Activated T-cell treated with anti-CD3 and anti-CD28 coated beads, Interleukin-2, amount 50 U/mL, for 48 hours (primary cell): ENCODE measurements around the gene GTF2H4.
A peak's percentile ranks its signal among the peaks of the same experiment; 100 is the strongest.

Source experiments
- DNase-seq, 2 experiments: peaks; one replicate each; pipeline ENCODE4 v3.0.0-alpha.2; 2020

Gene GTF2H4

GRCh38 chr6:30882759-30883684 lies 25.0 kb upstream of the GTF2H4 start:
- peak in 1 of 2 experiments; percentile 37 for DNase-seq

GRCh38 chr6:30883685-30884520 lies 24.1 kb upstream of the GTF2H4 start, which contains the start of gene DDR1:
Gene DDR1 (plus strand): TSS chr6:30884519. CDS start chr6:30888730, 4,211 bp downstream.
- peak; percentile 48 to 63 for DNase-seq

- DNase-seq: peak; percentile 55 to 66
Observed at GRCh38 chr6:30884521-30885480, 23.2 kb upstream of the GTF2H4 start.

DNA sequence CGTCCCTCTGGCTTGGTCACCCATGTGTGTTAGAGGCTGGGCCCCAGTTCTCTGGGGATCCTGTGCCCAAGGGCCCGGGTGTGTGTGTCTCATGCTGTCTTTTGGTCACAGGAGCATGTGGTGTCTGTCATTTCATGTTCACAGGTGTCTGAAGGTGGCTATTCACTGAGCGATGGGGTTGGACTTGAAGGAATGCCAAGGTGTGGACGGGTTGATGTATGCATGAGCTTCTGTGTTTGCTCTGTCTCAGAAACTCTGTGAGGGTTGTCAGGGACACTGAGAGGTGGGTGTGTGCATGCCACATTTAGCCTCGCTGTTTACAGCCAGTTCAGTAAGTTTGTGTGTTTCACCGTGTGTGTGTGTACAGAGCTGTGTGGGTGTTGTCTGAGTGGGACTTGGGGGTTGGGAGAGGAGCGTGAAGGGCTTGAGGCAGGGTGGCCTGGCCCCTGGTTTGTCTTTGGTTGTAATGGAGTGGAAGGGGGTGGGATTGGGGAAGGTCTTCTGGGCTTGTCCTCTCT lies 22.5 kb upstream of the GTF2H4 start:
- DNase-seq: peak in 1 of 2 experiments; percentile 27

DNA sequence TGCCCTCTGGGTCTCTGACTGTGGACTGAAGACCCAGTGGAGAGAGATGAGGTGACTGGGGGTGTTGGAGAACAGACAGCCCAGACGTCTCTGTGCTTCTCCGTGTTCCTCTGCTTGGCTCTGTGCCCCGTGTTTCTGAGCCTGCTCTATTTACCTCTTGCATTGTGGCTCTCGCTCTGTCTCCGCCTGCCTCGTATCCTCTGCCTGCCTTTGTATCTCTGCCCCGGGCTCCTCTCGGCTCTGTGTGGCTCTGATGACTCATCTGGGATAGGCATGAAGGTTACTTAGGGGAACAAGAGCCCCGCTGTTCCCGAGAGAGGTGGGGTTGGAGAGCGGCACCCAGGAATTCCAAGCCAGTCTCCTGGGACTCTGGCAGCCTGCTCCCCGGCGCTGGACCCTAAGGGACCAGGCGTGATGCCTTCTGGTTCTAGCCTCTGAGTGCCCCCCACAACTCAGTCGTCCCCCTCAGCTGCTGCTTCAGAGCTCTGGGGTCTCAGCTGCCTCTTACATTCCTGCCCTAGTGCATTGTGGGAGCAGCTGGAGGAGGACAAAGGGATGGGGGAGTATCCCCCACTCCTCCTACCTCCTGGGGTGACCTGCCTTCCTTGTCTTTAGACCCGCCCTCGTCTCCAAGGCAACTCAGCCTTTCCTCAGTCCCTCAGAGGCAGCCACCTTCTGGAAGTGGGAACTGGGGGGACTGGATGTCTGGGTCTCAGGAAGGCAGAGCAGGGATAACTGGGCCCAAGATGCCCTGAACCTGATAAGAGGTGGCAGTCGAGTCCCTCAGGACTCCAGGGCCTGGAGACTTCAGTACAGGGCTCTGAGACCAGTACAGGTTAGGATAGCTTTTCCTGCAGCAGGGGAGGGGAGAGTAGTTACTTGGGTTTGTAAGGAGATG lies 21.8 kb upstream of the GTF2H4 start:
- DNase-seq: peak; percentile 39 to 45

DNA sequence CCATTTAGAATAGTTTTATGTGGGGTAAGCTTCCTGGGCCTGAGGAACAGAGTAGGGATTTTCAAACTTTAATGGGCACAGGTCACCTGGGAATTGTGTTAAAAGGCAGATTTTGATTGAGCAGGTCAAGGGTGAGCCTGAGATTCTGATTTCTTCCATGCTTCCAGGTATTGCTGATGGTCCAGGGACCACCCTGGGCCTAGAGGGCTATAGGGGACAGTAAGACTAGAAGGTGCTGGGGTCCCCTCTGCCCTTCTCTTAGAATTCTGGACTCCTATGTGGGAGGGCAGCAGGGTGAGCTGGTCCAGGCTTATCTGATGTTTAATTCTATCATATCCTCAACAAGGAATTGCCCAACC lies 21.1 kb upstream of the GTF2H4 start:
- DNase-seq: no peak

GRCh38 chr6:30887901-30888815 lies 19.8 kb upstream of the GTF2H4 start:
- DNase-seq: no peak

DNA sequence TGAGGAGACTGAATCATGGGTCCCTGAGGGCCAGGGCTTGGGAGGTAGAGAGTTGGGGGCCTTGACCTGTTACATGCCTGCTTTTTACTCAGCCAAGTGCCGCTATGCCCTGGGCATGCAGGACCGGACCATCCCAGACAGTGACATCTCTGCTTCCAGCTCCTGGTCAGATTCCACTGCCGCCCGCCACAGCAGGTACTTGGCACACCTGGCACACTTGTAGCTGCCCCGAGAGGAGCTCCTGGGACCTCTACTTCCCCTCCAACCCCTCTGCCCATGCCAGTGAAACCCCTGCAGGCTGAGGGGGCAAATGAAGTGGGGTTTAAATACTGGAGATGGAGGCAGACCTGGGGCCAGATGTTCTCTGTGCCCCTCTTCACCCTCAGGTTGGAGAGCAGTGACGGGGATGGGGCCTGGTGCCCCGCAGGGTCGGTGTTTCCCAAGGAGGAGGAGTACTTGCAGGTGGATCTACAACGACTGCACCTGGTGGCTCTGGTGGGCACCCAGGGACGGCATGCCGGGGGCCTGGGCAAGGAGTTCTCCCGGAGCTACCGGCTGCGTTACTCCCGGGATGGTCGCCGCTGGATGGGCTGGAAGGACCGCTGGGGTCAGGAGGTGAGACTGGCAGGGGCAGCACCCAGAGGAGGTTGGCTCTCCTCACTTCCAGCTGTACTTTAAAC lies 19.1 kb upstream of the GTF2H4 start:
- DNase-seq: no peak

DNA sequence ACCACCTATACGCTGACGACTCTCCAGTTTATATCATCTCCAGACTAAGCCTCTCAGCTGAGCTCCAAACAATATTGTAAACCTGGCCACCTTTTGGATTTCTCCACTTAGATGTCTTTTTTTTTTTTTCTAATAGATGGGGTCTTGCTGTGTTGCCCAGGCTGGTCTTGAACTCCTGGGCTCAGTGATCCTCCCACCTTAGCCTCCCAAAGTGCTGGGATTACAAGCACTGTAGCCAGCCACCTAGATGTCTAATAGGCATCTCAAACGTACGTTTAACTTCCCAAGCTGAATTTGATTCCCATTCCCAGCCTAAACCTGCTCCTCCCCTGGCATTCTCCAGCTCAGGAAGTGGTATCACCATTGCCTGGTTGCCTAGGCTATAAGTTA lies 18.5 kb upstream of the GTF2H4 start:
- DNase-seq: no peak

GRCh38 chr6:30889921-30890645 lies 17.9 kb upstream of the GTF2H4 start:
- no peak for DNase-seq

- DNase-seq: no peak
Observed at GRCh38 chr6:30890646-30891449, 17.2 kb upstream of the GTF2H4 start.

GRCh38 chr6:30891450-30891723 lies 16.6 kb upstream of the GTF2H4 start:
- no peak for DNase-seq

- DNase-seq: no peak
Observed at GRCh38 chr6:30891816-30892538, 16.0 kb upstream of the GTF2H4 start.

DNA sequence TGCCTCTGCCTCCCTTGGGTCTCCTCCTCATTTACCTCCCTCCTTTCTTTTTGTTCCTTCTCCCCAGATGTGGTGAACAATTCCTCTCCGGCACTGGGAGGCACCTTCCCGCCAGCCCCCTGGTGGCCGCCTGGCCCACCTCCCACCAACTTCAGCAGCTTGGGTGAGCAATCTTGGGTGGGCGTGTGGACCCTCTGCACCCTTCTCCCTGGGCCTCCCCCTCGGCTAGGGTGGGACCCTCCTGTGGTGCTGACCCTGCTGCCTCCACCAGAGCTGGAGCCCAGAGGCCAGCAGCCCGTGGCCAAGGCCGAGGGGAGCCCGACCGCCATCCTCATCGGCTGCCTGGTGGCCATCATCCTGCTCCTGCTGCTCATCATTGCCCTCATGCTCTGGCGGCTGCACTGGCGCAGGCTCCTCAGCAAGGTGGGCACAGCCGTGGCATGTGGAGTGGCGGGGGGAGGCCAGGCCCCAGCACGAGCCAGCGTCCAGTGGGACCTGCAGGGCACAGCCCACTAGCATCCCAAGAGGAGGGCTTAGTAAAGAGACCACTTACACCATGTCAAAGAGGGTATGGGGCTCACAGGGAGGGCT lies 14.9 kb upstream of the GTF2H4 start:
- DNase-seq: no peak

- DNase-seq: no peak
Observed at GRCh38 chr6:30893666-30894065, 14.3 kb upstream of the GTF2H4 start.

GRCh38 chr6:30894381-30894780 lies 13.6 kb upstream of the GTF2H4 start:
- no peak for DNase-seq

GRCh38 chr6:30894935-30895334 lies 13.1 kb upstream of the GTF2H4 start:
- no peak for DNase-seq
